Neural cell (in vitro differentiated cells): Measurements from ENCODE around the gene ZSWIM6.

Source experiments
- EP300 ChIP-seq: fragments of 450-650 bp; conservative IDR thresholded peaks from 2 replicates; pipeline ENCODE4 v1.6.1; 2014; ENCODE audit warnings: antibody characterized with exemption, mild to moderate bottlenecking, moderate library complexity; ENCODE audit not compliant: poor library complexity, severe bottlenecking
- EZH2 ChIP-seq: fragments of 200-600, 300-800 bp; shearing (Covaris generic), sonication (generic); IDR thresholded peaks from 2 replicates; pipeline ENCODE4 v1.6.1; 2014; ENCODE audit warnings: antibody characterized with exemption, low read length, borderline replicate concordance, mild to moderate bottlenecking; ENCODE audit not compliant: insufficient read depth, poor library complexity, severe bottlenecking
- POLR2AphosphoS5 ChIP-seq: IDR thresholded peaks from 2 replicates; pipeline ENCODE4 v1.6.1; 2012
- TF ChIP-seq, protein P1 (sequence below): fragments of 450-650 bp; IDR thresholded peaks from 2 replicates; pipeline ENCODE4 v1.5.1; 2014; ENCODE audit warnings: antibody characterized with exemption, mild to moderate bottlenecking, moderate library complexity; ENCODE audit not compliant: poor library complexity, severe bottlenecking

DNA sequence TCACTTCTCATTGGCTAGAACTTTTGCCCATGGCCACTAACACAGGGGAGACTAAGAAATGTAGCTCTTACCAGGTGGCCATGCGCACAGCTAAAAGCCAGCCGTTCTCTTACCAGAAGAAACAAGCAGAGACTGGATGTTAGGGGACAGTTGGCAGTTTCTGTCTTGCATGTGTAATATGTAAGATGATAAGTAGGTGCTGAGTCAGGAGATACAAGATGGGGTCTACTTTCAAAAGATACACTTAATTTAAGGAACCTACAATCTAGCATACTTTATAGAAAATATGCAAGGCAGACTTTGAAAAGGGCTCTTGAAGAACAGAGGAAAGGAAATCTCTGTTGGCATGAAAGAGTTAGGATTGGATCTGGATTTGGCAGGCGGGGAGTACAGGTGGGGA lies 244.5 kb downstream of the ZSWIM6 start:
- TF ChIP-seq, protein P1, sequence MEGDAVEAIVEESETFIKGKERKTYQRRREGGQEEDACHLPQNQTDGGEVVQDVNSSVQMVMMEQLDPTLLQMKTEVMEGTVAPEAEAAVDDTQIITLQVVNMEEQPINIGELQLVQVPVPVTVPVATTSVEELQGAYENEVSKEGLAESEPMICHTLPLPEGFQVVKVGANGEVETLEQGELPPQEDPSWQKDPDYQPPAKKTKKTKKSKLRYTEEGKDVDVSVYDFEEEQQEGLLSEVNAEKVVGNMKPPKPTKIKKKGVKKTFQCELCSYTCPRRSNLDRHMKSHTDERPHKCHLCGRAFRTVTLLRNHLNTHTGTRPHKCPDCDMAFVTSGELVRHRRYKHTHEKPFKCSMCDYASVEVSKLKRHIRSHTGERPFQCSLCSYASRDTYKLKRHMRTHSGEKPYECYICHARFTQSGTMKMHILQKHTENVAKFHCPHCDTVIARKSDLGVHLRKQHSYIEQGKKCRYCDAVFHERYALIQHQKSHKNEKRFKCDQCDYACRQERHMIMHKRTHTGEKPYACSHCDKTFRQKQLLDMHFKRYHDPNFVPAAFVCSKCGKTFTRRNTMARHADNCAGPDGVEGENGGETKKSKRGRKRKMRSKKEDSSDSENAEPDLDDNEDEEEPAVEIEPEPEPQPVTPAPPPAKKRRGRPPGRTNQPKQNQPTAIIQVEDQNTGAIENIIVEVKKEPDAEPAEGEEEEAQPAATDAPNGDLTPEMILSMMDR, result no peak
- TF ChIP-seq POLR2AphosphoS5 (no peak), EZH2 (no peak), EP300 (no peak)
